HL-60 (cell line): ENCODE data around the gene APC2.

Source experiments
- DNase-seq, 2 experiments: peaks; one replicate each; pipeline ENCODE4 v3.0.0-alpha.2; 2010 to 2020; ENCODE audit warnings: low read depth in 1 of 2, low spot score in 1 of 2
- H3K27ac ChIP-seq: fragments of 250-450 bp; sonication (Bioruptor Pico); replicated peaks from 2 replicates; pipeline ENCODE4 v1.5.1; 2020; ENCODE audit warnings: mild to moderate bottlenecking, moderate library complexity
- H3K27me3 ChIP-seq: fragments of 250-450 bp; sonication (Bioruptor Pico); 2 replicates; pipeline ENCODE4 v1.5.1; 2021; ENCODE audit warnings: mild to moderate bottlenecking, moderate library complexity; ENCODE audit not compliant: insufficient read depth, poor library complexity, severe bottlenecking
- H3K4me3 ChIP-seq: replicated peaks from 2 replicates; pipeline ENCODE4 v1.5.1; 2011; ENCODE audit warnings: mild to moderate bottlenecking, control low read depth, low read length; ENCODE audit not compliant: insufficient read depth
- GABPA ChIP-seq: IDR thresholded peaks from 2 replicates; pipeline ENCODE4 v1.6.1; 2012; ENCODE audit warnings: low read depth
- POLR2AphosphoS5 ChIP-seq: IDR thresholded peaks from 2 replicates; pipeline ENCODE4 v1.6.1; 2012; ENCODE audit warnings: low read depth
- SPI1 ChIP-seq: IDR thresholded peaks from 2 replicates; pipeline ENCODE4 v1.6.1; 2012; ENCODE audit warnings: low read depth, mild to moderate bottlenecking, borderline replicate concordance
- TF ChIP-seq, protein P1 (sequence below): IDR thresholded peaks from one replicate; pipeline ENCODE4 v1.5.1; 2011; ENCODE audit warnings: low read length, control low read depth, inconsistent platforms; ENCODE audit not compliant: insufficient read depth
- TF ChIP-seq, protein P2 (sequence below): IDR thresholded peaks from 2 replicates; pipeline ENCODE4 v1.6.1; 2012; ENCODE audit warnings: low read depth; ENCODE audit not compliant: insufficient replicate concordance

Gene APC2

DNA sequence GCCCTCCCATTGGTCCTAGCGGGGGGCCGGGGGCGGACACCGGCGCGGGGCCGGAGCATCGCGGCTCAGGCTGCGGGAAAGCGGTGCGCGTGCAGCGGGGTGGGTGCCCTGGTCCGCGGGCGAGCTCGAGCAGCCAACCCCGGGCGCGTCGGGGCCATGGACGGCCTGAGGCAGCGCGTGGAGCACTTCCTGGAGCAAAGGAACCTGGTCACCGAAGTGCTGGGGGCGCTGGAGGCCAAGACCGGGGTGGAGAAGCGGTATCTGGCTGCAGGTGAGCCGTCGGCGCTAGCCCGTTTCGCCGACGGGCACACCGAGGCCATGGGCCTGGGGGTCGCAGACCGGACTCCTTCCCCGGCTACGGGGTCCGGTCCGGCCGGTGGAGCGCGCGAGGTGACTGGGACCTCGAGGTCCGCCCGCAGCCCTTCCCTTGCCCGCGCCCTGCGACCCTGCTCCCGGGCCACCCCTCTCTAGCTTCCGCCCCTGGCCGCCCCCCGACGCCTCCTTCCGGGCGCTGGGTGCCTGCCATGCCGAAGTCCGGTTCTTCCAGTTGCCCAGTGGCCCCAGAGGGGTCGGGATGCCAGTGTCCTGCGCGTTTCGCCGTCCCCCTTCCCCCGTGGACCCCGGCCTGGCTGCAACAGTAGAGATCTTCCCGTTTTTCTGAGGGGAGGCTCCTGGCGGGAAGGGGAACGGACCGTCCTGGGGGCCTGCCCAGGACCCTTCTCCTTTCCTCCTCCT lies 41.4 kb downstream of the APC2 start, which contains the start of gene REEP6:
TSS of gene REEP6 (plus strand) at position 68 of the 735 bp plus-strand sequence. CDS start at position 157, 89 bp downstream.
- H3K27me3 ChIP-seq: peaks cover 8% of the 10 kb centered on the region
- DNase-seq: no peak
- TF ChIP-seq GABPA (no peak), SPI1 (no peak), POLR2AphosphoS5 (no peak)
- TF ChIP-seq, protein P1, sequence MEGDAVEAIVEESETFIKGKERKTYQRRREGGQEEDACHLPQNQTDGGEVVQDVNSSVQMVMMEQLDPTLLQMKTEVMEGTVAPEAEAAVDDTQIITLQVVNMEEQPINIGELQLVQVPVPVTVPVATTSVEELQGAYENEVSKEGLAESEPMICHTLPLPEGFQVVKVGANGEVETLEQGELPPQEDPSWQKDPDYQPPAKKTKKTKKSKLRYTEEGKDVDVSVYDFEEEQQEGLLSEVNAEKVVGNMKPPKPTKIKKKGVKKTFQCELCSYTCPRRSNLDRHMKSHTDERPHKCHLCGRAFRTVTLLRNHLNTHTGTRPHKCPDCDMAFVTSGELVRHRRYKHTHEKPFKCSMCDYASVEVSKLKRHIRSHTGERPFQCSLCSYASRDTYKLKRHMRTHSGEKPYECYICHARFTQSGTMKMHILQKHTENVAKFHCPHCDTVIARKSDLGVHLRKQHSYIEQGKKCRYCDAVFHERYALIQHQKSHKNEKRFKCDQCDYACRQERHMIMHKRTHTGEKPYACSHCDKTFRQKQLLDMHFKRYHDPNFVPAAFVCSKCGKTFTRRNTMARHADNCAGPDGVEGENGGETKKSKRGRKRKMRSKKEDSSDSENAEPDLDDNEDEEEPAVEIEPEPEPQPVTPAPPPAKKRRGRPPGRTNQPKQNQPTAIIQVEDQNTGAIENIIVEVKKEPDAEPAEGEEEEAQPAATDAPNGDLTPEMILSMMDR: no peak
- TF ChIP-seq, protein P2, sequence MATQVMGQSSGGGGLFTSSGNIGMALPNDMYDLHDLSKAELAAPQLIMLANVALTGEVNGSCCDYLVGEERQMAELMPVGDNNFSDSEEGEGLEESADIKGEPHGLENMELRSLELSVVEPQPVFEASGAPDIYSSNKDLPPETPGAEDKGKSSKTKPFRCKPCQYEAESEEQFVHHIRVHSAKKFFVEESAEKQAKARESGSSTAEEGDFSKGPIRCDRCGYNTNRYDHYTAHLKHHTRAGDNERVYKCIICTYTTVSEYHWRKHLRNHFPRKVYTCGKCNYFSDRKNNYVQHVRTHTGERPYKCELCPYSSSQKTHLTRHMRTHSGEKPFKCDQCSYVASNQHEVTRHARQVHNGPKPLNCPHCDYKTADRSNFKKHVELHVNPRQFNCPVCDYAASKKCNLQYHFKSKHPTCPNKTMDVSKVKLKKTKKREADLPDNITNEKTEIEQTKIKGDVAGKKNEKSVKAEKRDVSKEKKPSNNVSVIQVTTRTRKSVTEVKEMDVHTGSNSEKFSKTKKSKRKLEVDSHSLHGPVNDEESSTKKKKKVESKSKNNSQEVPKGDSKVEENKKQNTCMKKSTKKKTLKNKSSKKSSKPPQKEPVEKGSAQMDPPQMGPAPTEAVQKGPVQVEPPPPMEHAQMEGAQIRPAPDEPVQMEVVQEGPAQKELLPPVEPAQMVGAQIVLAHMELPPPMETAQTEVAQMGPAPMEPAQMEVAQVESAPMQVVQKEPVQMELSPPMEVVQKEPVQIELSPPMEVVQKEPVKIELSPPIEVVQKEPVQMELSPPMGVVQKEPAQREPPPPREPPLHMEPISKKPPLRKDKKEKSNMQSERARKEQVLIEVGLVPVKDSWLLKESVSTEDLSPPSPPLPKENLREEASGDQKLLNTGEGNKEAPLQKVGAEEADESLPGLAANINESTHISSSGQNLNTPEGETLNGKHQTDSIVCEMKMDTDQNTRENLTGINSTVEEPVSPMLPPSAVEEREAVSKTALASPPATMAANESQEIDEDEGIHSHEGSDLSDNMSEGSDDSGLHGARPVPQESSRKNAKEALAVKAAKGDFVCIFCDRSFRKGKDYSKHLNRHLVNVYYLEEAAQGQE: no peak
- H3K4me3 ChIP-seq: peak within 1 kb of the TSS; percentile 40
- H3K27ac ChIP-seq: peak within 1 kb of the TSS; percentile 54

DNA sequence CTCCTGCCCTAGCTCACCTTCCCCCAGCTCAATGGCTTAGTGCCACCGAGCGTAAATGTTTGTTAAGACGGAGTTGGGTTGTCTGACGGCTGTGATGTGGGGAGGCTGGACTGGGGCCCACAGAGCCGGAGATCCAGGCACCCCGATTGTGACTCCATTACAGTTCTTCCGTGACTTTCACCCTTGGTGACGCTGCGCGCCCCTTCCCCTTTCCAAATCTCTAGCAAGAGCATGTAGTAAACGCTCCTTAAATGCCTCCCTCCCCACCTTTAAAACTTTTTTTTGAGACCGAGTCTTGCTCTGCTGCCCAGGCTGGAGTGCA lies 41.9 kb downstream of the APC2 start:
- TF ChIP-seq, protein P1: no peak
- TF ChIP-seq POLR2AphosphoS5: no peak
- no peak for DNase-seq
- Histone ChIP-seq H3K27me3 (peaks cover 8% of the 10 kb centered on the region), H3K27ac (no peak overlapping the region), H3K4me3 (no peak overlapping the region)

DNA sequence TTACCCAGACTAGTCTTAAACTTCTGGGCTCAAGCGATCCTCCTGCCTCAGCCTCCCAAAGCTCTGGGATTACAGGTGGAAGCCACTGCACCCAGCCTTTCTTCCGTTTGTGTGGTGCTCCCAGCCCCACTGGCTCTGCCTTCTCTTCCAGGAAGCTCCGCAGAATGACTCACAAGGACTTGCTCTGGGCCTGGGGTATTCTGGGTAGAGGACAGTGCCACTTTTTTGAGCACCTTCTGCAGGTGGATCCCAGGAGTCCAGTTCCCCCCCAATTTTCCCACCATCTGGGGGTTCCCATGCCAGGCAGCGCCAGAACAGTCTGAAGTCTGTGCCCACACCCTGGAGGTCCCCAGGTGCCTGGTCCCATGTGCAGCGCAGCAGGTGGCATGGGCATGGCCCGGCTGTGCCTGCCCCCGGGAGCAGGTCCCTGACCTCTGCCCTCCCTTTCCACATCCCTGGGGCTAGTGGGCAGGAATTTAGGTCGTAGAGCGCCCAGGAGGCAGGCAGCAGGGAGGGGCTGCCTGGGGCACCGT lies 42.6 kb downstream of the APC2 start:
- TF ChIP-seq GABPA (no peak), SPI1 (no peak), POLR2AphosphoS5 (no peak)
- TF ChIP-seq, protein P2: no peak
- TF ChIP-seq, protein P1: no peak
- H3K4me3 ChIP-seq: no peak overlapping the region
- DNase-seq: no peak
- peaks cover 8% of the 10 kb centered on the region for H3K27me3 ChIP-seq
- H3K27ac ChIP-seq: no peak overlapping the region
